Skeletal muscle tissue (tissue), 2 donors: Measurements from ENCODE around the gene KCNK6. TPM values are rescaled to one million over a fixed set of nuclear protein-coding genes. Genes with fewer than 3 reads are reported as not detected.

Experiments
- small RNA-seq: library from RNA; depleted of rRNA; stranded (forward); fragments of <200 nt; gene quantifications from one replicate; pipeline ENCODE3, GENCODE V24; 2014
- total RNA-seq: library from RNA; depleted of rRNA; stranded (reverse); fragments of >200 nt; gene quantifications from one replicate; pipeline ENCODE4 v1.2.3, GENCODE V29; 2014

The KCNK6 gene
- total RNA-seq, 1 donor from 2014 or later: 1.6 TPM

Small RNA genes lying within 50 kb of the gene (small RNA-seq; reads per million reads assigned to genes)
- gene RF00019: not detected

Other genes starting within 250 kb of the KCNK6 start
- gene DPF1, start 95.6 kb upstream of the KCNK6 start, total RNA-seq: 1.0 TPM
- gene PPP1R14A, start 63.5 kb upstream of the KCNK6 start, total RNA-seq: 2.6 TPM
- 1.6 TPM for gene SPINT2, start 55.3 kb upstream of the KCNK6 start, total RNA-seq
- not detected for gene C19orf33, start 15.6 kb upstream of the KCNK6 start, total RNA-seq
- 18.3 TPM for gene YIF1B, start 3.9 kb upstream of the KCNK6 start, total RNA-seq
- 3.1 TPM for gene CATSPERG, start 16.0 kb downstream of the KCNK6 start, total RNA-seq
- 129 TPM for gene PSMD8, start 54.7 kb downstream of the KCNK6 start, total RNA-seq
- gene GGN, start 68.2 kb downstream of the KCNK6 start, total RNA-seq: not detected
- gene SPRED3, start 68.9 kb downstream of the KCNK6 start, total RNA-seq: not detected
- 4.7 TPM for gene FAM98C, start 83.2 kb downstream of the KCNK6 start, total RNA-seq
- gene RASGRP4, start 106.4 kb downstream of the KCNK6 start, total RNA-seq: 1.0 TPM
- gene RYR1, start 113.8 kb downstream of the KCNK6 start, total RNA-seq: 243 TPM